Keratinocyte (primary cell): ENCODE results near the gene ZC3H6.

Experiments used
- CTCF ChIP-seq, 3 experiments: IDR thresholded peaks in 1 of 3; conservative IDR thresholded peaks in 1 of 3; optimal IDR thresholded peaks in 1 of 3; 2 replicates in 2 of 3; 3 replicates in 1 of 3; pipeline versions ENCODE3 to v1.5.1; 2011; ENCODE audit warnings: low read length in 3 of 3, mild to moderate bottlenecking in 3 of 3, moderate library complexity in 2 of 3, control low read depth in 1 of 3, inconsistent platforms in 1 of 3; ENCODE audit not compliant: insufficient read depth in 2 of 3; ENCODE audit errors: extremely low read depth in 1 of 3
- EZH2 ChIP-seq: IDR thresholded peaks from one replicate; pipeline ENCODE4 v1.6.1; 2012; ENCODE audit warnings: inconsistent platforms, mild to moderate bottlenecking, low read length, moderate library complexity

GRCh38 chr2:112262876-112263275 lies 12.5 kb upstream of the ZC3H6 start:
- TF ChIP-seq CTCF (optimal IDR thresholded peaks at IDR 0.05 in 1 of 3, IDR thresholded peaks at IDR 0.05 in 1 of 3, conservative IDR thresholded peaks at IDR 0.05 in 1 of 3; ENCODE audit: extremely low read depth in 1 of 3, insufficient read depth in 2 of 3, low read length in 3 of 3) (no peak), EZH2 (no peak)
